Astrocyte (in vitro differentiated cells and primary cell): ENCODE results near the gene NINJ1. TPM values are rescaled to one million over a fixed set of nuclear protein-coding genes. Genes with fewer than 3 reads are reported as not detected.

ENCODE experiments used
- DNase-seq: peaks from one replicate; pipeline ENCODE4 v3.0.0-alpha.2; 2010; ENCODE audit warnings: low read depth
- FAIRE-seq: peaks from 2 replicates; lab custom pipeline; 2011; peaks lifted over from hg19 to GRCh38; lab: Jason Lieb, UNC
- H2AFZ ChIP-seq: 2 replicates; pipeline ENCODE4 v1.6.0; 2012; ENCODE audit warnings: low read depth, low read length, inconsistent platforms
- H3K27ac ChIP-seq: 2 replicates; pipeline ENCODE4 v1.5.1; 2011; ENCODE audit warnings: low read depth, low read length, inconsistent platforms
- H3K27me3 ChIP-seq: 2 replicates; pipeline ENCODE4 v1.6.0; 2011; ENCODE audit warnings: low read length, inconsistent platforms; ENCODE audit not compliant: insufficient read depth
- H3K36me3 ChIP-seq: 2 replicates; pipeline ENCODE4 v1.5.1; 2011; ENCODE audit warnings: low read length, inconsistent platforms; ENCODE audit not compliant: insufficient read depth
- H3K4me1 ChIP-seq: 2 replicates; pipeline ENCODE4 v1.5.1; 2011; ENCODE audit warnings: low read length, inconsistent platforms; ENCODE audit not compliant: insufficient read depth
- H3K4me2 ChIP-seq: 2 replicates; pipeline ENCODE4 v1.6.0; 2012; ENCODE audit warnings: low read length, inconsistent platforms
- H3K4me3 ChIP-seq: 2 replicates; pipeline ENCODE4 v1.5.1; 2011; ENCODE audit warnings: low read depth, mild to moderate bottlenecking, low read length, inconsistent platforms; ENCODE audit not compliant: insufficient read depth
- H3K79me2 ChIP-seq: 2 replicates; pipeline ENCODE4 v1.6.0; 2012; ENCODE audit warnings: mild to moderate bottlenecking, low read length, inconsistent platforms; ENCODE audit not compliant: insufficient read depth
- H3K9ac ChIP-seq: 2 replicates; pipeline ENCODE4 v1.6.0; 2012; ENCODE audit warnings: mild to moderate bottlenecking, low read length, inconsistent platforms
- H3K9me3 ChIP-seq: 2 replicates; pipeline ENCODE4 v1.5.1; 2012; ENCODE audit warnings: low read depth, mild to moderate bottlenecking, low read length, inconsistent platforms; ENCODE audit not compliant: insufficient read depth
- H4K20me1 ChIP-seq: 2 replicates; pipeline ENCODE4 v1.6.0; 2012; ENCODE audit warnings: low read length, inconsistent platforms; ENCODE audit not compliant: insufficient read depth
- H3K27ac Mint-ChIP-seq: one replicate; pipeline ENCODE4 v1.8.0; 2021; ENCODE audit warnings: mild to moderate bottlenecking, mixed read lengths; ENCODE audit not compliant: unreplicated experiment
- H3K27me3 Mint-ChIP-seq: one replicate; pipeline ENCODE4 v1.8.0; 2021; ENCODE audit warnings: low read depth, mixed read lengths; ENCODE audit not compliant: unreplicated experiment
- H3K36me3 Mint-ChIP-seq: one replicate; pipeline ENCODE4 v1.8.0; 2021; ENCODE audit warnings: low read depth, mixed read lengths; ENCODE audit not compliant: unreplicated experiment
- H3K4me1 Mint-ChIP-seq: one replicate; pipeline ENCODE4 v1.8.0; 2021; ENCODE audit warnings: low read depth, mixed read lengths; ENCODE audit not compliant: unreplicated experiment
- H3K4me3 Mint-ChIP-seq: one replicate; pipeline ENCODE4 v1.8.0; 2021; ENCODE audit warnings: mild to moderate bottlenecking, moderate library complexity, mixed read lengths; ENCODE audit not compliant: unreplicated experiment
- H3K9me3 Mint-ChIP-seq: one replicate; pipeline ENCODE4 v1.8.0; 2021; ENCODE audit warnings: mild to moderate bottlenecking, mixed read lengths; ENCODE audit not compliant: unreplicated experiment
- CTCF ChIP-seq: IDR thresholded peaks from 2 replicates; pipeline ENCODE4 v1.5.1; 2011; ENCODE audit warnings: low read depth, mild to moderate bottlenecking, inconsistent platforms, low read length, moderate library complexity; ENCODE audit not compliant: insufficient read depth
- EZH2 ChIP-seq: IDR thresholded peaks from 2 replicates; pipeline ENCODE4 v1.6.1; 2012; ENCODE audit warnings: mild to moderate bottlenecking, low read length, inconsistent platforms; ENCODE audit not compliant: insufficient read depth
- total RNA-seq: library from RNA; stranded (reverse); gene quantifications from 2 replicates; pipeline ENCODE4 v1.2.1, GENCODE V29; 2021

NINJ1 gene
- total RNA-seq, 1 donor from 2014 or later = 28.3 TPM

- Mint-ChIP-seq H3K27me3 (peaks cover 20% of the 10 kb centered on the region), H3K9me3 (peaks cover 3% of the 10 kb centered on the region), H3K4me3 (no peak overlapping the region), H3K27ac (no peak overlapping the region), H3K36me3 (no peaks in the 10 kb centered on the region), H3K4me1 (peaks cover 2% of the 10 kb centered on the region)
- peaks cover 13% of the 10 kb centered on the region for H3K4me1 ChIP-seq
- H3K27ac ChIP-seq = no peak overlapping the region
- no peak overlapping the region for H3K4me3 ChIP-seq
- H3K9ac ChIP-seq = no peak overlapping the region
- peaks cover 3% of the 10 kb centered on the region for H3K27me3 ChIP-seq
- H3K79me2 ChIP-seq = no peaks in the 10 kb centered on the region
- H2AFZ ChIP-seq = no peak overlapping the region
- DNase-seq = no peak
- no peaks in the 10 kb centered on the region for H3K9me3 ChIP-seq
- FAIRE-seq = no peak
- H4K20me1 ChIP-seq = no peaks in the 10 kb centered on the region
- no peak for TF ChIP-seq EZH2
- no peak for TF ChIP-seq CTCF
- no peaks in the 10 kb centered on the region for H3K36me3 ChIP-seq
- no peak overlapping the region for H3K4me2 ChIP-seq
Measured at GRCh38 chr9:93139365-93140182, 5.5 kb upstream of the NINJ1 start.

GRCh38 chr9:93138171-93138764, 4.2 kb upstream of the NINJ1 start:
- no peaks in the 10 kb centered on the region for H3K9me3 ChIP-seq
- H3K4me3 Mint-ChIP-seq = no peak overlapping the region

More at GRCh38 chr9:93138171-93138764, 4.2 kb upstream of the NINJ1 start:
- FAIRE-seq (no peak), DNase-seq (no peak)
- no peak overlapping the region for H3K4me3 ChIP-seq
- Mint-ChIP-seq H3K36me3 (no peaks in the 10 kb centered on the region), H3K27ac (no peak overlapping the region), H3K4me1 (peaks cover under 1% of the 10 kb centered on the region), H3K9me3 (peaks cover 3% of the 10 kb centered on the region), H3K27me3 (peaks cover 15% of the 10 kb centered on the region)
- H3K9ac ChIP-seq = no peak overlapping the region
- no peak overlapping the region for H3K4me2 ChIP-seq
- TF ChIP-seq CTCF = no peak
- H3K79me2 ChIP-seq = no peaks in the 10 kb centered on the region
- no peaks in the 10 kb centered on the region for H3K27me3 ChIP-seq
- H3K4me1 ChIP-seq = peaks cover 14% of the 10 kb centered on the region
- H4K20me1 ChIP-seq = peaks cover 2% of the 10 kb centered on the region
- H3K27ac ChIP-seq = no peak overlapping the region
- H2AFZ ChIP-seq = no peak overlapping the region
- H3K36me3 ChIP-seq = no peaks in the 10 kb centered on the region
